Suppressor macrophage treated with lipopolysaccharide for 4 hours (primary cell): ENCODE data around the gene DNAH1.

Source experiments
- DNase-seq: peaks from one replicate; pipeline ENCODE4 v3.0.0-alpha.2; 2020

Gene DNAH1

DNA sequence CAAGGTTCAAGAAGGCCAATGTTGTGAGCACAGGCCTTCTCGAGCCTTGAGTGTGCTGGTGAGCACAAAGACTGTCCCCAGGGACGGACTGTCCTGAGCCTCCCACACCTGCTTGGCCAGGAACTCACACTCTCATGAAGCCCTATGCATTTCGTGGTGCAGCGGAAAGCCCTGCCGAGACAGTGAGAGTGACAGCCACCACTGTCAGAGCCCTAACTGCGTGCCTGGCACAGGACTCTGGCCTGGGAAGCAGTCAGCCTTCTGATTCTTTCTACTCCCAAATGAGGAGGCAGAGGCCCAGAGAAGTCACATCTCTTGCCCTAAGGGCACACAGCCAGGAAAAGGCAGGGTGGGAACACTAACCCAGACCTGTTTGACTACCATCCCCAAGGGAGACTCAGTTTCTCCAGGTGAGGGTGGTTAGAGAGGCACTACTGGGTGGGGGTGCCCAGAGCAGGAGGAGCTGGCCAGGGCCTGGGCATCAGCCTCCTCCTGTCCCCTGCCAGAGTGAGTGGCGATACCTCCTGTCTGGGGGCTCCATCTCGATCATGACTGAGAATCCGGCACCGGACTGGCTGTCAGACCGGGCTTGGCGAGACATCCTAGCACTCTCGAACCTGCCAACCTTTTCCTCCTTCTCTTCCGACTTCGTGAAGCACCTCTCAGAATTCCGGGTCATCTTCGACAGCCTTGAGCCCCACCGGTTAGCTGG is 78.0 kb downstream of the DNAH1 start:
- no peak for DNase-seq

DNA sequence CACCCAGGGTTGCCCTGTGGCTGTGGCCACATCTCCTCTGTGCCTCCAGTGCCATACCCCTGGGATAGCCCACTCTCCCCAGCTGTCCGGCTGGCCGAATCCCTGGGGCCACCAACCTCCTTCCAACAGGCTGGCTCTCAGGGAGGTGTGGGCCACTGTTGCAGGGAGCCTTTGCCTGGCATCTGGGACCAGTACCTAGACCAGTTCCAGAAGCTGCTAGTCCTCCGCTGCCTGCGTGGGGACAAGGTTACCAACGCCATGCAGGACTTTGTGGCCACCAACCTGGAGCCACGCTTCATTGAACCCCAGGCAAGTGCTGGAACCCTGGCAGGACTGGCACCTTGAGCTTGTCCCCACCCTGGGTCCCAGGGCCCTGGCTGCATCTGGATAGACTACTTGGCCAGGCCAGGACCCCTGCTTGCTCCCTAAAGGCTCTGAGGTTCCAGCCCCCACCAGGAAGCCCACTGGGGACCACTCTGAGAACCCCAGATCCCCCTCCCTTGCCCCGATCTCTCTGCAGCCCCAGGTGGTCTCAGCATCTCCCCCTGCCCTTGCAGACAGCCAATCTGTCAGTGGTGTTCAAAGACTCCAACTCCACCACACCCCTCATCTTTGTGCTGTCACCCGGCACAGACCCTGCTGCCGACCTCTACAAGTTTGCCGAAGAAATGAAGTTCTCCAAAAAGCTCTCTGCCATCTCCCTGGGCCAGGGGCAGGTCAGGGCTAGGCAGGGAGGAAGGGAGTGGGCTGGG is 78.8 kb downstream of the DNAH1 start:
- DNase-seq = no peak

- no peak for DNase-seq
These were observed 79.4 kb downstream of the DNAH1 start for GRCh38 chr3:52395503-52395865.

DNA sequence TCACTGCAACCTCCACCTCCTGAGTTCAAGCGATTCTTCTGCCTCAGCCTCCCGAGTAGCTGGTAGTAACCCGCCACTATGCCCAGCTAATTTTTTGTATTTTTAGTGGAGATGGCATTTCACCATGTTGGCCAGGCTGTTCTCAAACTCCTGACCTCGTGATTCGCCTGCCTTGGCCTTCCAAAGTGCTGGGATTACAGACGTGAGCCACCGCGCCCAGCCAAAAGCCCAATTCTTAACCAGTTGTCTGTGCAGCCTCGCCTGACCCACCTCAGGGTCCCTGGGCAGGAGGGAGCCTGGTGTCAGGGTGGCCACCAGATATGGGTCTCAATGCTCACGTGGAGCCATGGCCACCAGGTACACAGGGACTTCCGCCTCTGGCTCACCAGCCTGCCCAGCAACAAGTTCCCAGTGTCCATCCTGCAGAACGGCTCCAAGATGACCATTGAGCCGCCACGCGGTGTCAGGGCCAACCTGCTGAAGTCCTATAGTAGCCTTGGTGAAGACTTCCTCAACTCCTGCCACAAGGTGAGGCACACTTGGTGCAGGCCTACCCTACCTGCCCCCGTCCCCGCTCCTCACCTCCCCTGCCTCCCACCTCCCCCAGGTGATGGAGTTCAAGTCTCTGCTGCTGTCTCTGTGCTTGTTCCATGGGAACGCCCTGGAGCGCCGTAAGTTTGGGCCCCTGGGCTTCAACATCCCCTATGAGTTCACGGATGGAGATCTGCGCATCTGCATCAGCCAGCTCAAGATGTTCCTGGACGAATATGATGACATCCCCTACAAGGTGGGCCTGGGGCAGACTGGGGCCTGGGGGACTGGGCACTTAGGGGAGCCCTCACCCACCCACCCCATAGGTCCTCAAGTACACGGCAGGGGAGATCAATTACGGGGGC is 80.1 kb downstream of the DNAH1 start:
- no peak for DNase-seq

DNA sequence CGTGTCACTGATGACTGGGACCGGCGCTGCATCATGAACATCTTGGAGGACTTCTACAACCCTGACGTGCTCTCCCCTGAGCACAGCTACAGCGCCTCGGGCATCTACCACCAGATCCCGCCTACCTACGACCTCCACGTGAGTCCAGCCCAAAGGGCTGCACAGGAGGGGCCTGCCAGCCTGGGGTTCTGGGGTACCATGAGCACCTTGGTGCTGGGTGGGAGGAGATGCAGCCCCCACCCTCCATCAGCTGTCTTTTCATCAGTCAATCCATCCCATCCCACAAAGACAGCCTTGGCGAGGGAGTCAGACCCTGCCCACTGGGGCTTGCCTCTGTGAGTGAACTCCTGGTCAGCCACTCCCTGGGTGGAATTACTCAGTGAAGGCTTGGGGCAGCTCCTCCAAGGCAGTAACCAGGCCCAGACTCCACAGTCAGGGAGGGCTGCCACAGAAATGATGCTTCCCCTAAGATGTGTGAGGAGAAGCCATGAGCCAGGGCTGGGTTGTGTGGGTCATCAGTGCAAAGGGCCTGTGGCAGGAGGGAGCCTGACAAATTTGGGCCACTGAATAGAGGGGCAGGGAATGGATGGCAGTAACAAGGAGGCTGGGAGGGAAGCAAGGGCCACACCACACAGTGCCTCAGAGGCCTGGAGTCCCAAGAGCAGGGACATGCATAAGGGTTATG is 80.9 kb downstream of the DNAH1 start:
- no peak for DNase-seq

DNA sequence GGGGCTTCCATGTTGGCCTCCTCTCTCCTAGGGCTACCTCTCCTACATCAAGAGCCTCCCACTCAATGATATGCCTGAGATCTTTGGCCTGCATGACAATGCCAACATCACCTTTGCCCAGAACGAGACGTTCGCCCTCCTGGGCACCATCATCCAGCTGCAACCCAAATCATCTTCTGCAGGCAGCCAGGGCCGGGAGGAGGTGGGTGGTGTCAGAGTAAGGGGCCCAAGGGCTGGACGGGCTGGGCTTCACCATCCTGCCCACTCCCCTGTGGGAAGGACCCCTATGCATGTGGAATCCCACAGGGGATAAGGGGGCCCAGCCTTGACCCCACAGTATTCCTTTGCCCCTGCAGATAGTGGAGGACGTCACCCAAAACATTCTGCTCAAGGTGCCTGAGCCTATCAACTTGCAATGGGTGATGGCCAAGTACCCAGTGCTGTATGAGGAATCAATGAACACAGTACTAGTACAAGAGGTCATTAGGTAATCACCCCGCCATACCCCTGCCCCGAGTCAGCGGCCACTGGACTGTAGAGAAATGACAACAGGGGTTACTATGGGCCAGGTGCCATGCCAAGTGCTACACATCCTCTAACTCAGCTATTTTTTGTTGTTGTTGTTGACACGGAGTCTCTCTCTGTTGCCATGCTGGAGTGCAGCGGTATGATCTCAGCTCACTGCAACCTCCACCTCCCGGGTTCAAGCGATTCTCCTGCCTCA is 81.7 kb downstream of the DNAH1 start:
- no peak for DNase-seq

DNA sequence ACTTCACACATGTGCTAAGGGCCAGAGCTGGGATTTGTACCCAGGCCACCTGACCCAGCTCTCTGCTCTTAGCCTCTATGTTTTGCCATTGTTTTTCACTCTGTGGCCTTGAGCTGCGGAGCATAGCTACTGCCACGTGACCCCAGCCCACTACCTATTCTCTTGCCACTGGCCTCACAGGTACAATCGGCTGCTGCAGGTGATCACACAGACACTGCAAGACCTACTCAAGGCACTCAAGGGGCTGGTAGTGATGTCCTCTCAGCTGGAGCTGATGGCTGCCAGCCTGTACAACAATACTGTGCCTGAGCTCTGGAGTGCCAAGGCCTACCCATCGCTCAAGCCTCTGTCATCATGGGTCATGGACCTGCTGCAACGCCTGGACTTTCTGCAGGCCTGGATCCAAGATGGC is 82.6 kb downstream of the DNAH1 start:
- no peak for DNase-seq

DNA sequence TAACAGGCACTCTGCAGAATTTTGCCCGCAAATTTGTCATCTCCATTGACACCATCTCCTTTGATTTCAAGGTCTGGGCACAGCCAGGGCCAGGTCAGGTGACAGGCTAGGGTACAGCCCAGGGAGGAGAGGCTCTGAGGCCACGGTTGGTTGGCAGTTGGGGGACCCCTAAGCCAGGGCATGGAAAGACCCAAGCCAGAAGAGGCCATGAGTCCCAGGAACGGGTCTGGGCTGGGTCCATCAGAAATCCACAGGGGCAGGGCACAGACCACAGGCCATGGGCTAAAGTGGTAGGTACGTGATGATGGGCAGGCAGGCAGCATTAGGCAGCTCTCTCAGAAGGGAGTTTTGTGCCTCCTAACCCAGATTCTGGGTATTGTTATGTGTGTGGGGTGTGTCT is 83.0 kb downstream of the DNAH1 start:
- no peak for DNase-seq

DNA sequence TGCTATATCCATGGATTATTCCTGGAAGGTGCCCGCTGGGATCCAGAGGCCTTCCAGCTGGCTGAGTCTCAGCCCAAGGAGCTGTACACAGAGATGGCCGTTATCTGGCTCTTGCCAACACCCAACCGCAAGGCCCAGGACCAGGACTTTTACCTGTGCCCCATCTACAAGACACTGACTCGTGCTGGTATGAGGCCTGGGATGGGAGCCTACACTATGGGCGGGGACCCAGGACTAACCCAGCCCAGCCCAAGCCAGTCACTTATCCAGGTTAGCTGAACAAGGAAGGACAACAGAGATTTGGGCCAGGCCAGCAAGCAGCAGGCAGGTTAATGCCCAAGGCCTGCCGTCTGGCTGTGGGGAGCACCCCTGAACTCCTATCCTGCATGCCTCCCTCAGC is 83.5 kb downstream of the DNAH1 start:
- no peak for DNase-seq

- no peak for DNase-seq
These were observed 84.2 kb downstream of the DNAH1 start for GRCh38 chr3:52400275-52400793.

DNA sequence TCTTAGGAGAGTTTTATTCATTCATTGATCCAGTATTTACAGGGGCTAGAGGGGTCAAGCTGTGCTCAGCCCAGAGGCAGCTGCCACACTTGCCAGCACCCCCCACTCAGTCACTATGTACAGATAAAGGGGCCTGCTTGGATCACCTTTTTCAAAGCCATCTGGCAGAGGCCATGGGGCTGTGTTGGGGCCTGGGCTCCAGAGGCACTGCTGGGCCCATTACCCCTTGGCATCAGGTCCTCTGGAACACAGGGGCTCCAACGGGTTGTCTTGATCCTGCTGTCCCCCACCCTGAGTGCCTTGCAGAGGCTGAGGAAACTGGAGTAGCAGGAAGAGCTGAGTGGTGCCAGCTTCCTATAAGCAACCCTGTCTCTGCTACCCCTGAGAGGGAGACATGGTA is 84.9 kb downstream of the DNAH1 start:
- no peak for DNase-seq

DNA sequence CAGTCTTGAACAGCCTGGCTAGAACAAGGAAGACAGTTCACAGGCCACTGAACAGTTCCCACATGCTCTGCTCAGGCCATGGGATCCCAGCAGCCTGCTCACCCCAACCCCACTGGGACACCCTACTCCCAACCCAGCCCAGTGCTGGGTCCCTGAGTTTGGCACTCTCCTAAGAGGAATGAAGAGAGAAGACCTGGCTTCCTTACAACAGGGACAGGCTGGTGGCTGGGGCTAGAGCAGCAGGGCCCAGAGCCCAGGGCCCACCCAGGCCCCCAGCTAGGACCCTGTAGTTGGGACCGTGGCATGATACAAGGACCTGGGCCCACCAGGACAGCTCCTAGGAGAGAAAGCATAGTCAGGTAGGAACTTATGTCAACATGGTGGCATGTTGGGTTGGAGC is 85.4 kb downstream of the DNAH1 start:
- DNase-seq = no peak

DNA sequence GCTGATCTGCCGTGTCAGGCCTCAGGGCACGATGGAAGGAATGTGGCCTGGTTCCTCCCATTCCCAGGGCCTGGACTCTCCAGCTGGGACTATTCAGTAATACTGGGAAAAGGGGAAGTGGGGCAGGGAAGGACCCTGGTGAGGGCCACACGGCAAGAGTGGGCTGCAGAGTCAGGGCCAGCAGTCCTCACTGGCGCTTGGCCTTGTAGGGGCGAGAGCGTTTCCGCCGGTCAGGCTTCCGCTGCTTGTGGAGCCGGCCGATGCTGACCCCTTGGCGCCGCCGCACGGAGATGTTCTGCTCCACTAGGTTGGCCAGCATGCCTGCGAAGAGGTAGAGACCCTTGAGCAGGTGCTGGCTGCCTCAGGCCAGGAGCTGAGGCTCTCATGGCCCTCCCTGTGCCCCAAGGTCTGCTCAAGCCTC is 86.0 kb downstream of the DNAH1 start:
- no peak for DNase-seq

DNA sequence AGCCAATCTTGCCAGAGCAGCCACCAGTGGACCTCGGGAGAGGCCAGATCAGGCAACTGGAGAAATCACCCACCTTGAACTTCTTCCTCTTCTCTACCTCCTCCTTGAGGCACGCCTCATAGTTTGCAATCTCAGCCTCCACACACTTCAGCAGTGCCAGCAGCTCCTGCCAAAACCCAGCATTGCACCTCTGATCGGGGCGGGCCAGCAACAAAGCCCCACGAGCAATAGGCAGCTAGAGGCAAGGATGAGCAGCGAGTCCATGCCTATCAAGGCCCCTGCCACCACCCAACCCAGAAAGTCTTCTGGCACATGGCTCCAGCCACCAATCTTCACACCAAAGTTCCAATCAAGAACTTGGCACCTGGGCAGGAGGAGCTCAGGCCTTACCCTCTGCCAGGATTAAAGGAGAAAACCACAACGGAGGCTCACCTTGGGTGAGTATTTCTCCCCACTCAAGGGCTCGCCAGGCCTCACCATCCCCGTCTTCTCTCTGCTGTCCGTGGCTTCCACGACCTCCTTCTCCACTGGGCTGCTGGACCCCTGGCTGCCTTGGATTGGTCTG is 86.7 kb downstream of the DNAH1 start:
- DNase-seq = no peak

DNA sequence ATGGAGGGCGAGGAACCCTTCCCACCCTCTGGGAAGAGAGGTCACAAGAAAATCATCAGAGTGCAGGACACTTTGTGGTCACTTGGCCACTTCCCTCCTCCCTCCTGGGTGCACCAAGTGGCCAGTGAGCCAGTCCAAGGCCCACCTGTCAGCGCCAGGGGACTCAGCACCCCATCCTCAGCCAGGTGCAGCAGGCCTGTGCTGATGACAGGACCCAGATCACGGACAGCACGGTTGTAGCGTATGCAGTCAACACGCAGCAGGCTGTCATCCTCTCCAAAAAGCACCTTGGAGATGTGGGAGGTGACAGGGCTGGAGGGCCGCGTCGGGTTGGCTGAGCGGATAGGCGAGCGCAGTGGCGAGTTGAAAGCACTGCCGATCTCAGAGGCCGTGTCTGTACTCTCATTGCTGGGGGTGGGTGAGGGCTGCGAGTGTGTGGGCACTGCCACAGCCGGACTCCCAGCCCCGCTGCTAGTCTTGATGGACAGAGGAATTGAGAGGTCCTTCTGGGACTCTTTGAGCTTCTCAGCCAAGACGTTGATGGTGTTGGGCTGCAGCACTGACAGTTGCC is 87.2 kb downstream of the DNAH1 start:
- no peak for DNase-seq

DNA sequence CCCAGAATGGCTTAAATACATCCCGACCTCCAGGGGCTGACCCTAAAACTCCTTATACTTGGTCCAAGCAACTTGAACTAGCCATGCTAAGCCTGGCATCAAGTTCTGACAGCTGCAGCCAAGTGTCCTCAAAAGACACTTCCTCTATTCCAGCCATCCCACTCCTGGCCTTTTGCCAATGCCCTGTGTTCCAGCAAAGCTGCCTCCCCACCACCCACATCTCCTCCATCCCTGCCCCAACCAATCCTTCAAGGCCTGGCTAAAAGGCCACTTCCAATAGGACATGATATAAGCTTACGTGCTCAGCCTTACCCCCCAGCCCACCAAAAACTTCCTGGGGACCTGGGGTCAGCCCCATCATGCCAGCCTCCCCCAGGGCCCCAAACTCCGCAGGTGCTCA is 87.8 kb downstream of the DNAH1 start:
- peak; percentile 14 for DNase-seq

- DNase-seq = no peak
These were observed 88.3 kb downstream of the DNAH1 start for GRCh38 chr3:52404391-52404790.

DNA sequence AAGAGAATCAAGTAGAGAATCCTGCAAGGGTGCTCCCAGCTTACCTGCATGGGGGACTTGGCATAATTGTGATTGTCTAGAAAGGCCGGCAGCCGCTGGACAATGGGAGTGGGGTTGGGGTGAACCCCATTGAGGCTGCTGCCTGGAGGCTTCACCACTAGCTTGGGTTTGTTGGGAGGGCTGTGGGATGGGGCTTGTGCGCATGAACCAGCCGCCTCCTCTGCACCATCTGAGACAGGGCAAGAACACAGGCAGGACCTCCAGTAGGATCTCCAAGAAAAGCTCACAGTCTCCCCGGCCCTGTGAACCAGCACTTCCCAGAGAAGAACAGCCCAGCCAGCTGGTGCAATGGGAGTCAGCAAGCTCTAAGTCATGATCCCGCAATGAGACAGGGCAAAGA is 88.9 kb downstream of the DNAH1 start:
- DNase-seq = no peak

DNA sequence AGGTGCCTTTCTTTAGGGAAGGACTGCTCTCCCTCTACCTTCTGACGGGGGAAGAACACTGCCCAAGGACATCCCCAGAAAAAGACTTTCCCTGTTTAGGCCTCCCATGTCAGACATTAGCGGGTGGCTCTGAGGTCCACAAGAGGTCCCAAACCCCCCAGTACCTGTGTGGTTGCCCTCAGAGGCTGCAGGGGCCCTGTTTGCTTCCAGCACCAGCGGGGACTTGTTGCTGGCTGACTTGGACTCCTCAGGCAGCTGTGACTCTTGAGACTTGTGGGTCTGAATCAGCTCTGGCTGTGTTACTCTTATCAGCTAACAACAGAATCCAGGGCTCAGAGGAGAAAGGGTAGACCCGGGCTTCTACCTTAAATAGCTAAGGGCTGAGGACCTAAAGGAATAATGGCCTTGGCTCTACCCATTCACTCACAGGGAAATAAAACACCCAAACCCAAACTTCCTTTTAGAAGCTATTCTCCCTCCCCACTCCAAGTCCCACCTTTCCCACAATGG is 89.5 kb downstream of the DNAH1 start:
- DNase-seq = no peak

DNA sequence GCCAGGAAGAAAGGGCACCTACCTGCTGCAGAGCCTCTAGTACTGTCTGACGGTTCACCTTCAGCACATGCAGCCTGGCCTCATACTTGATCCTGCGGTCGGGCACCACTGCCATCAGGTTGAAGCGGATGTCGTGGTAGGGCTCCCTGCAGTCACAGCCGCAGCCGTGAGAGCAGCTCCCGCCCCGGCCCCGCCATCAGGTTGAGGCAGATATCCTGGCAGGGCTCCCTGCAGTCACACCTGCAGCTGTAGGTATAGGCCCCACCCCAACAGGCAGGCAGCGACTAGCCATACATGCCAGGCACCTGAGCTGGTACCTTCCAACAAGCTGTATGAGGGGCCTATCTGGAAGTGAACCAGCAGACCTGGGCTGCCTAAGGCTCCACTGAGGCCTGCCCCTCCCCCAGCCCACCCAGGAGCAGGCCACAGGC is 90.1 kb downstream of the DNAH1 start:
- DNase-seq = no peak
